ENCODE data around the gene GNA15. TPM values are rescaled to one million over a fixed set of nuclear protein-coding genes. Genes with fewer than 3 reads are reported as not detected.
A peak's percentile ranks its signal among the peaks of the same experiment; 100 is the strongest.

The GNA15 gene
- total RNA-seq, 2 donors from 2014 or later, result 13.0 to 14.0 TPM

DNA sequence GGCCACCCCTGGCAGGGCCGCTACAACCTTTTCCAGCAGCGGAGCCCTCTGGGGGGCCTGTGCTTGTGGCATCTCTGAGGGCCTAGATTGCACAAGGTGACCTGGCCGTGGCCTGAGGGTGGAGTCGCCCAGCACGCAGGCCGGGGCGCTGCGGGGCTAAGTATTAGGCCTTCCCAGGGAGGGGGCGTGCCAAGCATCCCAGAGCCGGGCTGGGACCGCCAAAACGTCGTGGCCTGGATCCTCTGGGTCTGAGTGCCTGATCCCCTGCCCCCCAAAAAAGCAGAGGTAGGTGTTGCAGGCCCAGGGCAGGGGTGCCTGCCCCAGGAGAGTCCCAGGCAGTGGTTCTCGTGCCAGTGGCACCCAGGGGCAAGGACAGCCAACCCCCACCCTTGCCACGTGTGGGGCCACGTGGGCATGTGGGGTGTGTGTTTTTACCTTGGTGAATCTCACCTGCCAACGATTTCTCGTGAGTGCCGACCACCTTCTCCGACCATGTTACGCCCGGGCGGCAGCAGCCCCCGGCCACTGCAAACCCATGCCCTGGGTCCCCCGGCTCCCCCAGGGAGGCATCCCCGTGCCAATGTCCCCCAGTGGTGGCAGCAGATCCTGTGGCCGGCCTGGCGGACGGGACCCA is 12.6 kb upstream of the GNA15 start:
- no peak for TF ChIP-seq CTCF (IDR thresholded peaks at IDR 0.05)
- Histone ChIP-seq H3K4me1 (ENCODE audit: control insufficient read depth in 1 of 2, low read depth in 2 of 2) (no peaks in the 10 kb centered on the region), H3K36me3 (peaks cover 17% of the 10 kb centered on the region), H3K4me3 (no peak overlapping the region), H3K27ac (no peak overlapping the region), H3K27me3 (replicated peaks; ENCODE audit: insufficient read depth) (no peaks in the 10 kb centered on the region), H3K9me3 (no peaks in the 10 kb centered on the region)
- no peak for DNase-seq (ENCODE audit: low spot score)
- no peak for ATAC-seq (ENCODE audit: insufficient number of reproducible peaks, low FRiP score, low read depth)

DNA sequence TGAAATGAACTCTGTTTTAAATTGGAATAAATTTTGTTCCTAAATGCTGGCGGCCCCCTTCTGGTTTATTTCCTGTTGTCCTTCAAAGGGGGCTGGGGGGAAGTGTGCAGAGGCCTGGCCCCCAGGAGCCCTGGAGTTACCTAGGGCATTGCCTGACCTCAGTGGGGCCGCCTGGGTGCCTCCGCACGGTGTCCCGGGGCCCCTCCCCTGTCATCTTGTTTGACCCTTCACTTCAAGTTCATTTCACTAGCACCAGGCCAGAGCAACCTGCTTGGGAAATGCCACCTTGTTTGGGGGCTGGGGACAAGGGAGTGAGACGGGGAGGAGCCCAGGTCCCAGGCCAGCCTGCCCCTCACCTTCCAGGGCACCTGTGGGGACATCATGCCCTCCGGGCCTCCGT is 11.9 kb upstream of the GNA15 start:
- ATAC-seq (ENCODE audit: insufficient number of reproducible peaks, low FRiP score, low read depth), result no peak
- DNase-seq (ENCODE audit: low spot score), result no peak
- no peak overlapping the region for H3K4me3 ChIP-seq
- no peaks in the 10 kb centered on the region for H3K4me1 ChIP-seq (ENCODE audit: control insufficient read depth in 1 of 2, low read depth in 2 of 2)
- no peak overlapping the region for H3K27ac ChIP-seq
- H3K27me3 ChIP-seq (replicated peaks; ENCODE audit: insufficient read depth), result no peaks in the 10 kb centered on the region
- H3K9me3 ChIP-seq, result no peaks in the 10 kb centered on the region
- no peak for TF ChIP-seq CTCF (IDR thresholded peaks at IDR 0.05)
- peaks cover 16% of the 10 kb centered on the region for H3K36me3 ChIP-seq

- no peak for DNase-seq (ENCODE audit: low spot score)
- no peak for TF ChIP-seq CTCF (IDR thresholded peaks at IDR 0.05)
- H3K4me1 ChIP-seq (ENCODE audit: control insufficient read depth in 1 of 2, low read depth in 2 of 2), result no peaks in the 10 kb centered on the region
Measured at GRCh38 chr19:3124630-3125029, 11.2 kb upstream of the GNA15 start.

DNA sequence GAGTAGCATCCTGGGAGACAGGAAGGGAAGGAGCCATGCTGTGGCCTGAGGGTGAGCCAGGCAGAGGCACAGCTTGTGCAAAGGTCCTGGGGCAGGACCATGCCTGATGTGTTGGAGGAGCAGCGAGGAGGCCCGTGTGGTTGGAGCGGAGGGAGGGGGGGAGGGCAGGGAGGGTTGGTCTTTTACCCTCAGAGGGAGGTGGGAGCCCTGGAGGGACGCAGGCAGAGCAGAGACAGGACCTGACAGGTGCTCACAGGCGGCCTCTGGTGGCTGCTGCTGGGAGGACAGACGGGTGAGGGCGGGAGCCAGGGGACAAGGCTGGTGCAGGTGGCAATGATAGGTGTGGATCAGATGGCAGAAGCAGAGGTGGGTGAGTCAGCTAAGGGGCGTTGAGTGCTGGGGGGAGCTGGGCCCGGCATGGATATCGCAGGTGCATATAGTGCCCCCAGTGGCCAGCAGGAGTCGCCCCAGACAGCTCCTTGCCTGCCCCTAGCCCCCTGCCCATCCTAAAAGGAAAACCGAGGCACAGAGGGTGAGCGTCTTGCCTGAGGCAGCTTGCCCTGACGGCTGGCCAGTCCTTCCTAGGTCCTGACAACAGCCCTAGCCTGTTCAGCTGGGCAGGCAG is 9.8 kb upstream of the GNA15 start:
- ATAC-seq (ENCODE audit: insufficient number of reproducible peaks, low FRiP score, low read depth), result no peak
- Histone ChIP-seq H3K27ac (no peak overlapping the region), H3K9me3 (no peaks in the 10 kb centered on the region), H3K27me3 (replicated peaks; ENCODE audit: insufficient read depth) (no peaks in the 10 kb centered on the region), H3K36me3 (peaks cover 5% of the 10 kb centered on the region), H3K4me3 (no peak overlapping the region), H3K4me1 (ENCODE audit: control insufficient read depth in 1 of 2, low read depth in 2 of 2) (no peaks in the 10 kb centered on the region)
- DNase-seq (ENCODE audit: low spot score), result no peak
- TF ChIP-seq CTCF (IDR thresholded peaks at IDR 0.05), result peak; percentile 75

More at GRCh38 chr19:3124630-3125029, 11.2 kb upstream of the GNA15 start:
- no peak for ATAC-seq (ENCODE audit: insufficient number of reproducible peaks, low FRiP score, low read depth)
- no peaks in the 10 kb centered on the region for H3K9me3 ChIP-seq
- no peak overlapping the region for H3K4me3 ChIP-seq
- no peaks in the 10 kb centered on the region for H3K27me3 ChIP-seq (replicated peaks; ENCODE audit: insufficient read depth)
- H3K27ac ChIP-seq, result no peak overlapping the region
- peaks cover 13% of the 10 kb centered on the region for H3K36me3 ChIP-seq

DNA sequence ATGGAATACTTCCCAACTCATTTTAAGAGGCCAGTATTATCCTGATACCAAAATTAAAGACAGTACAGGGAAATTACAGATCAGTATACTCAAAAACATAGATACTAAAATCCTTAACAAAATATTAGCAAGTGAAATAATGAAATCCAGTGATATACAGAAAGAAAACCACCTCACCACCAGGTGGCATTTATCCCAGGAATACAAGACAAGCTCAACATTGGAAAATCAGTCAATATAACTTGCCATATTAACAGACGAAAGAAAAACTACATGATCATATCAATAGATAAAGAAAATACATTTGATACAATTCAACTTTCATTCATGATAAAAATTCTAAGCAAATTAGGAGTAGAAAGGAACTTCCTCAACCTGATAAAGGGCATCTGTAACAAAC is 6.7 kb upstream of the GNA15 start:
- ATAC-seq (ENCODE audit: insufficient number of reproducible peaks, low FRiP score, low read depth) (no peak), DNase-seq (ENCODE audit: low spot score) (no peak)
- H3K9me3 ChIP-seq, result no peaks in the 10 kb centered on the region
- H3K27ac ChIP-seq, result no peak overlapping the region
- no peak overlapping the region for H3K4me3 ChIP-seq
- no peaks in the 10 kb centered on the region for H3K27me3 ChIP-seq (replicated peaks; ENCODE audit: insufficient read depth)
- TF ChIP-seq CTCF (IDR thresholded peaks at IDR 0.05), result no peak
- no peaks in the 10 kb centered on the region for H3K36me3 ChIP-seq
- no peaks in the 10 kb centered on the region for H3K4me1 ChIP-seq (ENCODE audit: control insufficient read depth in 1 of 2, low read depth in 2 of 2)
